HTERT RPE-1 (cell line): ENCODE data around the gene OTOP1.
"Not testable (repeated sequence)": the region's sequence is repeated elsewhere in the genome, so short reads cannot be mapped to it uniquely, and the experiment has no call there.

ENCODE experiments used
- in situ Hi-C: fragments of 300-500 bp; cut with MboI; formaldehyde crosslinking; loops from 4 replicates; pipeline ENCODE4 v1.14.3; 2020; ENCODE audit warnings: low sequenced_read_pairs

OTOP1 gene

DNA sequence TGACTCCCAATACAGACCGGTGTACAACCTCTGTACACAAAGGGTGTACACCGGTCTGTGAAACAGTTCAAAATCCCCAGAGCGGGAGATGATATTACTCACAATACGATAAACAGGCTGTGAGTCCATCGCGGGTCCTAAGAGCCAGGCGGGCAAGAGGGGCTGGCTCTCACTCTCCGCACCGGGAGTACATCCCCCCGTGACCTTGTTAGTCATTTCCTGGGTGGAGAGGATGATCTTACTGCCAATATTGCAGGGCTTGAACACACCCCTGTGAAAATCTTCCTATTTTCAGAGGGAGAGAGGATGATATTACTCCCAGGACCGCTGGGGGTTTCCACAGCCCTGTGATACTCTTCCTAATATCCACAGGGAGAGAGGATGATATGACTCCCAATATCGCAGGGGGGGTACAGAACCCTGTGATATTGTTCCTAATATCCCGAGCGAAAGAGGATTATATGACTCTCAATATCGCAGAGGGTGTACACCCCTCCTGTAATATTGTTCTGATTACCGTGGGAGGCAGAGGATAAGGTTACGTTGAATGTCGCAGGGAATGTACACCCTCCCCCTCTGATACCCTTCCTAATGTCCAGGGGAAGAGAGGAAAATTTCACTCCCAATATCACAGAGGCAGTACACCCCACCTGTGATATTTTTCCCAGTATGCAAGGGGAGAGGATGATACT lies 60.9 kb downstream of the OTOP1 start:
- in situ Hi-C loops, result not testable (repeated sequence)

DNA sequence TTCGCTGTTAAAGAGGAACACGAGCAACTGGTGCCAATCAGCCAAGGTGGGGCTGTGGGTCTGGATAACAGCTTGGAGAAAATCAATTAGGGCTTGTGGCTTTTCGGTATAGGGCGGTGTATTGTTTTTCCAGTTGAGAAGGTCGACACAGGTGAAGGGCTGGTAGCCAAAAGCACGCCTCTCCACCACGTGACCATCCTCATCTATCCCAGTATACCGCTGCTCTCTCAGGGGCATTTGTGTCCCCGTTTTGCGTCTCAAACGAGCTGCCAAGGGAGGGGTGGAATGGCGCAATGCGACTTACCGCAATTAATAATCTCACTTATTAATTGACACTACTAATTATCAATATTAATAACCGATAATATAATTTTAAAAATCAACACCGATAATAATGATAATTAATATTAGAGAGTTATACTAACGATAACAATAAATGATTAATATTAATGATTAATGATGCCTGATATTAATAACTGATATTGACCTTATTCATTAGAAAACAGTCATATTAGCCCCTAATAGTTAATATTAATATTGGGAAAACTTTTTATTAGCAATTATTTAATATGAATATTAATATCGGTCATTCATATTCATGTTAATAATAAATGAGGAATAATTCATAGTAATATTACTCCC lies 62.1 kb downstream of the OTOP1 start:
- in situ Hi-C loops, result not testable (repeated sequence)

DNA sequence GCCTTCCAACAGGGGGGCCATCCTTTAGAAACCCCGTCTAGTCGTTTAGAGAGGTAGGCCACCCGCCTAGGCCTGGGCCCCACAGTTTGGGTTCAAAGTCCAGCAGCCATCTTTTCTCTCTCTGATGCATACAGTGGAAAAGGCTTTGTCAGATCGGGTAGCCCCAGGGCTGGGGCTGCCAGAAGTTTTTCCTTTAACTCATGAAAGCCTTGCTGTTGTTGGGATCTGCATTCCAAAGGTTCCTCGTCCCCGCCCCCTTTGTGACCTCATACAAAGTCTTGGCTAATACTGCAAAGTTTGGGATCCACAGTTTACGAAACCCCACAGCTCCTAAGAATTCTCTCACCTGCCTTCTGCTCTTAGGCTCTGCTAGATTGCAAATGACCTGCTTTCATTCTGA lies 64.5 kb downstream of the OTOP1 start:
- in situ Hi-C loops, result not testable (repeated sequence)

DNA sequence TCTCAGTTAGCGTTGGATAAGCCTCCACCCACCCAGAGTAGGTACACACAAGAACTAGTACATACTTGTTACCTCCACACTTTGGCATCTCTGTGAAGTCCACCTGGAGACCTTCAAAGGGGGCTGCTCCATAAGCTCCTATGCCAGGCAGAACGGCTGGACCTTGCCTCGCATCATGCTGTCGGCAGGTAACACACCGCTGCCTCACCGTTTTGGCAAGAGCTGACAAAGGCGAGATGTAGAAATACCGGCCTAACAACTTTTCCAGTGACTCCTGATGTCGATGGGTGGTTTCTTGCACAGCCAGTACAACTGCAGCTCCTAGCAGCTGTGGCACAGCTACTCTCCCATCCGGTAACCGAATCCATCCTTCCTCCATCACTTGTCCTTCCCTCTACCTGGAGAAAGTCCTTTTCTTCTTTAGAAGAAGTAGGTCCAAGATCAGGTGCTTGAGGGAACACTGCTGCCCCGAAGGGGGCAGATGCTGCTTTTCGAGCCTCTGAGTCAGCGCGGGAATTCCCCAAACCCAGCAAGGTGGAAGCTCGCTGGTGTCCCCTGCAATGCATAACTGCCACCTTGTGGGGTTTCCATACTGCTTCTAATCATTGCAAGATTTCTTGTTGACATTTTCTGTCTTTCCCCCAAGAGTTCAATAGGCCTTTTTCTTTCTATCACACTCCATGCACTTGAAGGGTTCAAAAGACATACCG lies 65.6 kb downstream of the OTOP1 start:
- in situ Hi-C loops, result not testable (repeated sequence)

DNA sequence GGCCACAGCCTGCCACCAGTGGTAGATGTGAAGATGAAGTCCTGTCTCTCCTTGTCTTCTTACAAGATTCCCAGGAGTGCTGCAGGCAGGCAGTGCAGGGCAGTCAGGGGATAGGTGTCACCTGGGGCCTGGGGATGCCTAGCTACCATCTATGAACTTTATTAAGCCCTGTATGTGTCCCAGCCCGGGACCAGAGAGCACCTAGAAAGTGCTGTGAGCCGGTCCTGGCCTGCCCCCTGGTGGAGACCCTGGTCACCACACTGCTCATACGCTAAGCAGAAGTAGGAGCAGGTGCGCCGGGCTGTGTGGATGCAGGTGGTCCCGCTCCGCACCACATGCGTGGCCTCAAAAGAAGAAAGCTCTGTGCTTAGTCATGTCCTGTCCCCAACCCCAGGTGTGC lies 81.1 kb downstream of the OTOP1 start:
- in situ Hi-C loops, result not testable (repeated sequence)

DNA sequence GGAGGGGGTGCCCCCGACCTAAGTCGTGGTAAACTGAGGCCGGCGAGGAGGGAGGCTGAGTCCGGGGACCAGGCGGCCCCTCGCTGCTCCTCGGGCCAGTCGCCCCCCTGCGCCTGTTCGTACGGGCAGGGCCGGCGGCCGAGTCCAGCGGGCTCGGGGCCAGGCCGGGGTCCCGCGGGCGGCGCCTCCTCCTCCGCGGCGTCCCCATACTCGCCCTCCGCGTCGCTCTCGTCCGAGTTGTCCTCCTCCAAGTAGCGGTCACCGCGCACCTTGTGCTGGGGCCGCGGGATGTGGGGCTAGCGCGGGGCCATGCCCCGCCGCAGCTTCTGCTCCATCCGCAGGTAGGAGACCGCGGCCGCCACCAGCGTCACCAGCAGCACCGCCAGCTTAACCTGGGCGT lies 83.4 kb downstream of the OTOP1 start:
- in situ Hi-C loops, result not testable (repeated sequence)

DNA sequence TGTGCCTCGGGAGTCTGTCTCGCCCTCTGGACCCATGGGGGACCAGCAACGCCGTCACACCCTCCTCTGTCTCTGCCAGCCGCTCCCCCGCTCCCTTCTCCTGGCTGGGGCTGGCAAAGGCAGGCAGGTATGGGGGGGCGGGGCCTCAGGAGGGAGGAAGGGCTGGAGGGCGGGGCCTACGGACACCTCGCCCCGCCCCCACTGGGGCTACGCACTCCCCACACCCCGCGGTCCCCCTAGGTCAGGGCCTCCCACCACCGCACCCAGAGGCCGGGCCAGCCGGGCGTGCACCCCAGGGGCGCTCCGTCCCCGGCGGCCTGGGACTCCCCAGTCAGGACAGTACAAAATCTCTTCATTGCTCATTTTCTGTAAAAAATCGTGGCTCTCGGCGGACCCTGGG lies 84.0 kb downstream of the OTOP1 start:
- in situ Hi-C loops, result not testable (repeated sequence)

DNA sequence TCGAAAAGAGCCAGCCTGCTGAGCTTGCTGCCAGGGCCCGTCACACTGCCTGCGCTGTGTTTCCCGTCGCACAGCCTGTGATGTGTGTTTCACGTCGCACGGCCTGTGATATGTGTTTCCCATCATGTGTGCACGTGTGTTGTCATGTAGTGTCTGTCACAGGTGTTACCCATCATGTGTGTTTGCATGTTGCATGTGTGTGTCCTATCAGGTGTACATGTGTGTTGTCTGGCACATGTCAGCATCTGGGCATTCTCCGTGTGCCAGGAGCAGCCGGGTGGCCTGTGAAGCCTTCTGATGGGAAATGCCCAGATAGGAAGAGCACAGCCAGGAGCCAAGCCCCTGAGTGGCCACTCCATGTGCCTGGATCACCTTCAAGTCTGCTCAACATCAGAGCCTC lies 85.5 kb downstream of the OTOP1 start:
- in situ Hi-C loops, result not testable (repeated sequence)
